Measurements from ENCODE around the gene KCNK4. TPM values are rescaled to one million over a fixed set of nuclear protein-coding genes. Genes with fewer than 3 reads are reported as not detected.
"Not testable (repeated sequence)": the region's sequence is repeated elsewhere in the genome, so short reads cannot be mapped to it uniquely, and the experiment has no call there.

Gene KCNK4
- polyA plus RNA-seq, 1 donor from 2014 or later = 1.0 TPM

DNA sequence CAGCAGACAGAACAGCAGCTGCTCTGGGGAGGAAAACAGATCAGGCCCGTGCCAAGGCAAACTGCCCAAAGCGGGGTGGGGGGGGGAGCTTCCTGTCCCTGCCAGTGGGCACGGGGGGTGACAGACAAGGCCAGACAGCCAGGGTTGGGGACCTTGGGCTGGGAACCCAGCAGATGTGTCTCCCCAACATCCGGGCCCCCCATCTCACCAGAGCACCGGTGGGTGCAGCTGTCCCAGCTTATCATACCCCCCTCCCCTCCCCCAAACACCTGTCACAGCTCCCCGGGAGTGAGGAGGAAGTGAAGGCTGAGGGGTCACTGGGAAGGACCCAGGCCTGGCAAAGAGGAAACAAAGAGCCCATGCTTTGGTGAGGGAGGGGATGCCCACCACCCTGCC, 45.7 kb upstream of the KCNK4 start:
- Histone ChIP-seq H4K20me1 (ENCODE audit: insufficient read depth) (no peaks in the 10 kb centered on the region), H2AFZ (ENCODE audit: low read depth, low read length) (no peak overlapping the region), H3K4me2 (ENCODE audit: low read length) (peak overlapping the region; percentile 89), H3K36me3 (ENCODE audit: insufficient read depth, low read length) (no peaks in the 10 kb centered on the region), H3K4me3 (ENCODE audit: low read length) (peak overlapping the region; percentile 99), H3K9me2 (ENCODE audit: insufficient read depth, low read length) (no peaks in the 10 kb centered on the region), H3F3A (ENCODE audit: insufficient read depth, low read length, poor library complexity, severe bottlenecking) (no peaks in the 10 kb centered on the region), H3K27me3 (ENCODE audit: insufficient read depth, low read depth, low read length) (no peaks in the 10 kb centered on the region), H3K27ac (ENCODE audit: low read length) (peak overlapping the region; percentile 57), H3K9ac (ENCODE audit: low read length) (peak overlapping the region; percentile 85), H3K79me2 (replicated peaks; ENCODE audit: insufficient read depth, low read length) (peaks cover 13% of the 10 kb centered on the region), H3K9me3 (ENCODE audit: low read length) (no peaks in the 10 kb centered on the region)
- TF ChIP-seq POLR2AphosphoS5 (IDR thresholded peaks at IDR 0.05) = no peak
- no peak for TF ChIP-seq RAD21 (conservative IDR thresholded peaks at IDR 0.05)
- TF ChIP-seq MXI1 (conservative IDR thresholded peaks at IDR 0.05; ENCODE audit: poor library complexity, severe bottlenecking) = no peak
- TF ChIP-seq EZH2 (IDR thresholded peaks at IDR 0.05; ENCODE audit: borderline replicate concordance, insufficient read depth, low read length, poor library complexity, severe bottlenecking) = no peak
- TF ChIP-seq, protein P1, sequence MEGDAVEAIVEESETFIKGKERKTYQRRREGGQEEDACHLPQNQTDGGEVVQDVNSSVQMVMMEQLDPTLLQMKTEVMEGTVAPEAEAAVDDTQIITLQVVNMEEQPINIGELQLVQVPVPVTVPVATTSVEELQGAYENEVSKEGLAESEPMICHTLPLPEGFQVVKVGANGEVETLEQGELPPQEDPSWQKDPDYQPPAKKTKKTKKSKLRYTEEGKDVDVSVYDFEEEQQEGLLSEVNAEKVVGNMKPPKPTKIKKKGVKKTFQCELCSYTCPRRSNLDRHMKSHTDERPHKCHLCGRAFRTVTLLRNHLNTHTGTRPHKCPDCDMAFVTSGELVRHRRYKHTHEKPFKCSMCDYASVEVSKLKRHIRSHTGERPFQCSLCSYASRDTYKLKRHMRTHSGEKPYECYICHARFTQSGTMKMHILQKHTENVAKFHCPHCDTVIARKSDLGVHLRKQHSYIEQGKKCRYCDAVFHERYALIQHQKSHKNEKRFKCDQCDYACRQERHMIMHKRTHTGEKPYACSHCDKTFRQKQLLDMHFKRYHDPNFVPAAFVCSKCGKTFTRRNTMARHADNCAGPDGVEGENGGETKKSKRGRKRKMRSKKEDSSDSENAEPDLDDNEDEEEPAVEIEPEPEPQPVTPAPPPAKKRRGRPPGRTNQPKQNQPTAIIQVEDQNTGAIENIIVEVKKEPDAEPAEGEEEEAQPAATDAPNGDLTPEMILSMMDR (IDR thresholded peaks at IDR 0.05; ENCODE audit: poor library complexity, severe bottlenecking) = no peak

- peak overlapping the region; percentile 57 for H3K27ac ChIP-seq (ENCODE audit: low read length)
- no peaks in the 10 kb centered on the region for H3K9me3 ChIP-seq (ENCODE audit: low read length)
- peak overlapping the region; percentile 85 for H3K9ac ChIP-seq (ENCODE audit: low read length)
- no peaks in the 10 kb centered on the region for H3K9me2 ChIP-seq (ENCODE audit: insufficient read depth, low read length)
- no peaks in the 10 kb centered on the region for H3K36me3 ChIP-seq (ENCODE audit: insufficient read depth, low read length)
- H3K27me3 ChIP-seq (ENCODE audit: insufficient read depth, low read depth, low read length) = peaks cover under 1% of the 10 kb centered on the region
- peak overlapping the region; percentile 89 for H3K4me2 ChIP-seq (ENCODE audit: low read length)
- H3K4me3 ChIP-seq (ENCODE audit: low read length) = peak overlapping the region; percentile 99
- no peaks in the 10 kb centered on the region for H4K20me1 ChIP-seq (ENCODE audit: insufficient read depth)
- TF ChIP-seq, protein P1 (IDR thresholded peaks at IDR 0.05; ENCODE audit: poor library complexity, severe bottlenecking) = no peak
- no peak for TF ChIP-seq EP300 (conservative IDR thresholded peaks at IDR 0.05; ENCODE audit: poor library complexity, severe bottlenecking)
- no peak for TF ChIP-seq POLR2AphosphoS5 (IDR thresholded peaks at IDR 0.05)
- no peak for TF ChIP-seq SMC3 (conservative IDR thresholded peaks at IDR 0.05; ENCODE audit: poor library complexity)
- no peak for TF ChIP-seq MXI1 (conservative IDR thresholded peaks at IDR 0.05; ENCODE audit: poor library complexity, severe bottlenecking)
- TF ChIP-seq EZH2 (IDR thresholded peaks at IDR 0.05; ENCODE audit: borderline replicate concordance, insufficient read depth, low read length, poor library complexity, severe bottlenecking) = no peak
- TF ChIP-seq, protein P2, sequence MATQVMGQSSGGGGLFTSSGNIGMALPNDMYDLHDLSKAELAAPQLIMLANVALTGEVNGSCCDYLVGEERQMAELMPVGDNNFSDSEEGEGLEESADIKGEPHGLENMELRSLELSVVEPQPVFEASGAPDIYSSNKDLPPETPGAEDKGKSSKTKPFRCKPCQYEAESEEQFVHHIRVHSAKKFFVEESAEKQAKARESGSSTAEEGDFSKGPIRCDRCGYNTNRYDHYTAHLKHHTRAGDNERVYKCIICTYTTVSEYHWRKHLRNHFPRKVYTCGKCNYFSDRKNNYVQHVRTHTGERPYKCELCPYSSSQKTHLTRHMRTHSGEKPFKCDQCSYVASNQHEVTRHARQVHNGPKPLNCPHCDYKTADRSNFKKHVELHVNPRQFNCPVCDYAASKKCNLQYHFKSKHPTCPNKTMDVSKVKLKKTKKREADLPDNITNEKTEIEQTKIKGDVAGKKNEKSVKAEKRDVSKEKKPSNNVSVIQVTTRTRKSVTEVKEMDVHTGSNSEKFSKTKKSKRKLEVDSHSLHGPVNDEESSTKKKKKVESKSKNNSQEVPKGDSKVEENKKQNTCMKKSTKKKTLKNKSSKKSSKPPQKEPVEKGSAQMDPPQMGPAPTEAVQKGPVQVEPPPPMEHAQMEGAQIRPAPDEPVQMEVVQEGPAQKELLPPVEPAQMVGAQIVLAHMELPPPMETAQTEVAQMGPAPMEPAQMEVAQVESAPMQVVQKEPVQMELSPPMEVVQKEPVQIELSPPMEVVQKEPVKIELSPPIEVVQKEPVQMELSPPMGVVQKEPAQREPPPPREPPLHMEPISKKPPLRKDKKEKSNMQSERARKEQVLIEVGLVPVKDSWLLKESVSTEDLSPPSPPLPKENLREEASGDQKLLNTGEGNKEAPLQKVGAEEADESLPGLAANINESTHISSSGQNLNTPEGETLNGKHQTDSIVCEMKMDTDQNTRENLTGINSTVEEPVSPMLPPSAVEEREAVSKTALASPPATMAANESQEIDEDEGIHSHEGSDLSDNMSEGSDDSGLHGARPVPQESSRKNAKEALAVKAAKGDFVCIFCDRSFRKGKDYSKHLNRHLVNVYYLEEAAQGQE (IDR thresholded peaks at IDR 0.05; ENCODE audit: borderline replicate concordance) = no peak
- TF ChIP-seq RAD21 (conservative IDR thresholded peaks at IDR 0.05) = no peak
- TF ChIP-seq TAF1 (IDR thresholded peaks at IDR 0.05; ENCODE audit: low read depth) = no peak
- H3F3A ChIP-seq (ENCODE audit: insufficient read depth, low read length, poor library complexity, severe bottlenecking) = no peaks in the 10 kb centered on the region
- no peak overlapping the region for H2AFZ ChIP-seq (ENCODE audit: low read depth, low read length)
- peaks cover 13% of the 10 kb centered on the region for H3K79me2 ChIP-seq (replicated peaks; ENCODE audit: insufficient read depth, low read length)
Observed at GRCh38 chr11:64245797-64246620, 45.1 kb upstream of the KCNK4 start.

DNA sequence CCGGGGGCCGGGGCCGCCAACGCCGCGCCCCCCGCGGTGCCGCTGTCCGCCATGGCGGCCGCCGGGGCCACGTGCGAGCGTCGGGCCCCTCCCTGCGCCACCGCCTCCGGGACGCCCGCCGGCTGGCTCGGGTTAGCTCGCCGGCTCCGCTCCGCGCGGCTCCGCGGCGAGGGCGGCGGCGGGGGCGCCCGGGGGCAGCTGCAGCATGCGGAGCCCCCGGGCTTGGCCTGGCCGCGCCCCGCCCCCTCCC, 44.6 kb upstream of the KCNK4 start:
- not testable (repeated sequence) for H2AFZ ChIP-seq (ENCODE audit: low read depth, low read length); H3K27ac ChIP-seq (ENCODE audit: low read length); H3K27me3 ChIP-seq (ENCODE audit: insufficient read depth, low read depth, low read length); H3F3A ChIP-seq (ENCODE audit: insufficient read depth, low read length, poor library complexity, severe bottlenecking); H3K9me2 ChIP-seq (ENCODE audit: insufficient read depth, low read length); H4K20me1 ChIP-seq (ENCODE audit: insufficient read depth); H3K36me3 ChIP-seq (ENCODE audit: insufficient read depth, low read length); H3K4me2 ChIP-seq (ENCODE audit: low read length); H3K9me3 ChIP-seq (ENCODE audit: low read length)
- peak overlapping the region; percentile 99 for H3K4me3 ChIP-seq (ENCODE audit: low read length)
- peak overlapping the region; percentile 85 for H3K9ac ChIP-seq (ENCODE audit: low read length)
- H3K79me2 ChIP-seq (replicated peaks; ENCODE audit: insufficient read depth, low read length) = peaks cover 13% of the 10 kb centered on the region

All from neural cell (in vitro differentiated cells).